BJ (cell line): ENCODE results near the gene PEX11A. TPM values are rescaled to one million over a fixed set of nuclear protein-coding genes. Genes with fewer than 3 reads are reported as not detected.
A peak's percentile ranks its signal among the peaks of the same experiment; 100 is the strongest.

Experiments
- CTCF ChIA-PET: fragments of 350-600 bp; formaldehyde crosslinking; extraction: SDS; loops from one replicate; lab custom pipeline; 2021; ENCODE audit warnings: antibody characterized with exemption, inconsistent platforms; lab: Yijun Ruan, JAX
- POLR2A ChIA-PET: fragments of 300-600 bp; sonication (Branson Sonifier 250); formaldehyde crosslinking; extraction: SDS; loops from one replicate; lab custom pipeline; 2021; ENCODE audit warnings: antibody characterized with exemption; lab: Charles Lee
- DNase-seq: peaks from one replicate; pipeline ENCODE4 v3.0.0-alpha.2; 2011; ENCODE audit warnings: low read depth
- H3K27me3 ChIP-seq: 2 replicates; pipeline ENCODE4 v1.6.0; 2011; ENCODE audit warnings: low read length; ENCODE audit not compliant: control insufficient read depth, insufficient read depth
- H3K36me3 ChIP-seq: 2 replicates; pipeline ENCODE4 v1.5.1; 2011; ENCODE audit warnings: low read length; ENCODE audit not compliant: control insufficient read depth, insufficient read depth
- H3K4me3 ChIP-seq: 2 replicates; pipeline ENCODE4 v1.5.1; 2011; ENCODE audit warnings: low read depth, mild to moderate bottlenecking, control low read depth, low read length
- polyA plus RNA-seq: library from polyadenylated mRNA; depleted of rRNA; stranded (reverse); fragments of >200 nt; gene quantifications from 2 replicates; pipeline ENCODE4 v1.2.3, GENCODE V29; 2011
- TF ChIP-seq, protein P1 (sequence below): IDR thresholded peaks from 2 replicates; pipeline ENCODE4 v1.5.1; 2011; ENCODE audit warnings: low read depth, mild to moderate bottlenecking, control low read depth, inconsistent platforms, low read length, moderate library complexity; ENCODE audit not compliant: insufficient read depth

PEX11A gene
- polyA plus RNA-seq, 1 experiment, result 8.9 TPM

- H3K4me3 ChIP-seq, result no peak overlapping the region
- ChIA-PET CTCF (interaction anchor here (0.7 to 1.3 kb wide), 3 partner anchors 14 to 25 kb away, joined by 3 read pairs; no protein-coding TSS in a partner anchor), POLR2A (no interaction called here)
- no peak for DNase-seq
- TF ChIP-seq, protein P1, sequence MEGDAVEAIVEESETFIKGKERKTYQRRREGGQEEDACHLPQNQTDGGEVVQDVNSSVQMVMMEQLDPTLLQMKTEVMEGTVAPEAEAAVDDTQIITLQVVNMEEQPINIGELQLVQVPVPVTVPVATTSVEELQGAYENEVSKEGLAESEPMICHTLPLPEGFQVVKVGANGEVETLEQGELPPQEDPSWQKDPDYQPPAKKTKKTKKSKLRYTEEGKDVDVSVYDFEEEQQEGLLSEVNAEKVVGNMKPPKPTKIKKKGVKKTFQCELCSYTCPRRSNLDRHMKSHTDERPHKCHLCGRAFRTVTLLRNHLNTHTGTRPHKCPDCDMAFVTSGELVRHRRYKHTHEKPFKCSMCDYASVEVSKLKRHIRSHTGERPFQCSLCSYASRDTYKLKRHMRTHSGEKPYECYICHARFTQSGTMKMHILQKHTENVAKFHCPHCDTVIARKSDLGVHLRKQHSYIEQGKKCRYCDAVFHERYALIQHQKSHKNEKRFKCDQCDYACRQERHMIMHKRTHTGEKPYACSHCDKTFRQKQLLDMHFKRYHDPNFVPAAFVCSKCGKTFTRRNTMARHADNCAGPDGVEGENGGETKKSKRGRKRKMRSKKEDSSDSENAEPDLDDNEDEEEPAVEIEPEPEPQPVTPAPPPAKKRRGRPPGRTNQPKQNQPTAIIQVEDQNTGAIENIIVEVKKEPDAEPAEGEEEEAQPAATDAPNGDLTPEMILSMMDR, result no peak
- no peaks in the 10 kb centered on the region for H3K27me3 ChIP-seq
- peaks cover 17% of the 10 kb centered on the region for H3K36me3 ChIP-seq
Measured at GRCh38 chr15:89649013-89649625, 41.4 kb downstream of the PEX11A start.

GRCh38 chr15:89648106-89649012 lies 42.2 kb downstream of the PEX11A start:
- POLR2A ChIA-PET, result no interaction called here
- peaks cover 17% of the 10 kb centered on the region for H3K36me3 ChIP-seq
- CTCF ChIA-PET, result interaction anchor here (0.7 to 1.5 kb wide), 10 partner anchors 15 to 92 kb away, joined by 3 to 7 read pairs (median 4); no protein-coding TSS in a partner anchor
- H3K27me3 ChIP-seq, result no peaks in the 10 kb centered on the region
- no peak overlapping the region for H3K4me3 ChIP-seq
- TF ChIP-seq, protein P1, result no peak
- no peak for DNase-seq

DNA sequence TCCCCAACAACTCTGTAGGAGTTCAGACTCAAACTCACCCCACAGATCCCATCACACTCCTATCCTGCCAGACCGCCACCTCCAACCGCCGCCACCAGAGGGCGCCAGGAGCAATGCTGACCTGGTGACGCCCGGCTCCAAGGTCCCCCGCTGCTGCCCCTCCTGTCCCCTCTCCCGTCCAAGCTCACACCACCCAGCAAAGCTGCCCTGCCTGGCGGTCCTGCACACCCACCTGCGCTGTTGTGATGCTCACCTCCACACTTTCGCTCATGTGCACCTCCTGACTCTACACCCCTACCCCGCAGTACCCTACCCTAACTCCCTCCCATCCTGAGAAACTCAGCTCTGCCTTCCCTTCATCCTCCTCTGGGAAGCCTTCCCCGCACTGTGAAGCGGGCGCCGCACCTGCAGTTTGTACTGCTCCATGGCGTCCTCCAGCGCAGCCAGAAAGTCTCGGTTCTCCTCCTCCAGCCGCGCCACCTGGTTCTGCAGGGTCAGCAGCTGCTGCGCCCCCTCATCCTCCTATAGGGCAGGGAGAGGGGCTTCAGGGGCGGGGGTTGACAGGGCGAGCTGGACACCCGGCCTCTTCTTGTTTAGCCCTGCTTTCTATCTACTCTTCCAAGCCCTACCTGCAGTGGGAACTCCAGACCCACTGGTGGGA lies 43.2 kb downstream of the PEX11A start:
- DNase-seq, result no peak
- peaks cover 16% of the 10 kb centered on the region for H3K36me3 ChIP-seq
- ChIA-PET POLR2A (no interaction called here), CTCF (interaction anchor here (0.7 to 2.1 kb wide), 16 partner anchors 11 to 147 kb away, joined by 3 to 12 read pairs (median 4); no protein-coding TSS in a partner anchor)
- TF ChIP-seq, protein P1, result peak; percentile 95
- no peak overlapping the region for H3K4me3 ChIP-seq
- H3K27me3 ChIP-seq, result no peaks in the 10 kb centered on the region

GRCh38 chr15:89646416-89647141 lies 44.0 kb downstream of the PEX11A start:
- peaks cover 19% of the 10 kb centered on the region for H3K36me3 ChIP-seq
- H3K4me3 ChIP-seq, result no peak overlapping the region
- TF ChIP-seq, protein P1, result no peak
- ChIA-PET POLR2A (no interaction called here), CTCF (interaction anchor here (0.8 to 2.1 kb wide), 13 partner anchors 12 to 242 kb away, joined by 3 to 12 read pairs (median 4); partner anchors contain the start of gene MESP1)
- H3K27me3 ChIP-seq, result no peaks in the 10 kb centered on the region
- DNase-seq, result no peak
